GM08714 (cell line): Measurements from ENCODE around the gene HS3ST4.

ENCODE experiments used
- H3K4me3 ChIP-seq: fragments of 200-500 bp; sonication (Bioruptor generic); 2 replicates; pipeline ENCODE4 v1.5.1; 2014; ENCODE audit warnings: mild to moderate bottlenecking, low read length, inconsistent platforms
- ZNF274 ChIP-seq: IDR thresholded peaks from 2 replicates; pipeline ENCODE4 v1.6.1; 2012; ENCODE audit warnings: mild to moderate bottlenecking, low read depth, low read length

HS3ST4 gene

DNA sequence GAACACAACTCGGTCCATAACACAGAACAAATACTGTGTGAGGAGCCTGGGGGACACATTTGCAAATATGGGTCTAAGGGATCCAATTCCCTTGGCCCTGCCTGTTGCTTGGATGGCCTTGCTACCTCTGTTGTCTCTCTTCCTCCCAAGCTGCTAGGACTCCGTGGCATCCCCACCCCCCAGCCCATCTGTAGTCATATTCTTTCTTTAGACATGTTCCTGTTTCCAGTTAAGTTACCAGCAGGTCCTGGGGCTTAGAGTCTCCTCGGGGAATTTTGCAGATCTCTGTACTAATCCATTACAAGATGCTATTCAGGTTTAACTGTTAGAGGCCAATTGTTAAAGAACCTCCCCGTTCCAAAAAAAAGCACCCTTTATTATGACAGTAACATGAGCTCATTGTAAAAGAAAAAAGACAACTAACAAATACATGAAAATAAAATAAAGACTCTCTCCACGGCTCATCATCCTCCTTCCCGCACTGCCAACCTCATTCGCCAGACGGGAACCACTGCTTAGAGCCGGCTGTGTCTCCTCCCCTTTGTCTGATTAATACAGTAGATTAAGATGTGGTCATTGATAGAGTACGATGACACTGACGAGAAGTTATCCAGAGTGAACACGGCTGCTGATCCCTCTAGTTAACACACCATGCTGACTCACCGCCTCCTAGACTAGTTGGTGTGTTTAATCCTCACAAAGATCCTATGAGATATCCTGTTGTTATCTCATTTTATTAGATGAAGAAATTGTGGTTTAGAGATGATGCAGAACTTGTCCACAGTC is 22.2 kb downstream of the HS3ST4 start:
- TF ChIP-seq ZNF274, result no peak
- no peak overlapping the region for H3K4me3 ChIP-seq

DNA sequence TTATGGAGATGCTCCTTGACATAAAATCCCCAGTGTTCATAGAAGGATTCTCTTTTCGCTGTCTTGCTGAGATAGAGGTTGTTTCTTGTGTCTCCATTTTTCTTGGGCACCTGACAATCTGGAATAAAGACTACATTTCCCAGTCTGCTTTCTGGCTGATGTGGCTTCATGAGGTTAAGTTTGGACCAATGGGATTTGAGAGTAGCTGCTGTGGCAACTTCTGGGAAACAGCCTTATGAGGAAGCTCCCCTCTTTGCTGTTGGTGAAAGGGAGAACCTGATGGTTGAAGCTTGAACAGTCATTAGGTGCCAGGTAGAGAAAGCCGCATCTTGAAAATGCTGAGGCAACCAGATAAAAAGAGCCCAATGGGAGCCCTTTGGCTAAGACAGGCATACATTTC is 24.4 kb downstream of the HS3ST4 start:
- H3K4me3 ChIP-seq, result no peak overlapping the region
- no peak for TF ChIP-seq ZNF274

DNA sequence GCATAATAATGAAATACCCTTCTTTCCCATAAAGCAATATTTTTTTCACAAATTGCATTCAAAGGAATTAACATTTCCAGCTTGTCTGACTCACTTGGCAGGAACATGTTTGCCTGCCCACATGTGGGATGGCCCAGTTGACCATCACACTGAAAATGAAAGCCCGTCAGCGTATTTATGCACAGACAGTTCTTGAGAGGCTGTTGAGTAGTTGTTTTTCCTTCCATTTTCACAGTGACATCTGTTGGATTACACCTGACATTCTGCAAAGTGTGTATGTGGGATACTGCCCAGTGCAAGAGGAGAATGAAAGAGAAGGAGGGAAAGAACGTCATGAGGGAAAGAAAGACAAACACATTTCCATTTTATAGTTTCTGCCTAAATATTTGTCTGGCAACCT is 29.7 kb downstream of the HS3ST4 start:
- no peak for TF ChIP-seq ZNF274
- no peak overlapping the region for H3K4me3 ChIP-seq

DNA sequence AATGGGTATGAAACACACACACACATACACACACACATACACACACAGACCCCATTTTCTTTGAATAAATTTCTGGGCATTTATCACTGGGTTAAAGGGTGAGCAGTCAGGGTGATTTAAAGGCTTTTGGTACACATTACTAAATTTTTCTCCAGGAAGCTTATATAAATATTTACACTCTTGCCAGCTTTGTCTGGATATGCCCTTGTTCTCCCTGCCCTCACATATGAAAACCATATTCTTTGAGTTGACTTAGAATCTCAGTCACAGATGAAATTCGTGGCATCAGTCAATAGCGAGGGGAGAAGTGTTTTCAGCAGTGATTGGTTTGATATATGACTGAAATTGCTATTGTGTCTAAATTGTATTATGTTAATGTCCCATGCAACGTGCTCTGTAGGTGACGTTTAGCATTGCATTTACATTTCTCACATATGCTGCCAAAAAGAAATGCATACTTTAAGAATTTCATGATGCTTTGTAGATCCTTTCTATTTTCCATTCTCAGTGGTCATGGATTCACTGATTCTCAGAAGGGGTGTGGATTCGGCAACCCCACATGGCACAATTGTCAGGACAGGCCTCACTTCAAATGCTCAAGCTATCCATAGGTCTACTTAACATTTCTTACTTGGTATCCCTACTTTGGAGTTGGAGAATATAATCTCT is 34.8 kb downstream of the HS3ST4 start:
- no peak for TF ChIP-seq ZNF274
- no peak overlapping the region for H3K4me3 ChIP-seq

DNA sequence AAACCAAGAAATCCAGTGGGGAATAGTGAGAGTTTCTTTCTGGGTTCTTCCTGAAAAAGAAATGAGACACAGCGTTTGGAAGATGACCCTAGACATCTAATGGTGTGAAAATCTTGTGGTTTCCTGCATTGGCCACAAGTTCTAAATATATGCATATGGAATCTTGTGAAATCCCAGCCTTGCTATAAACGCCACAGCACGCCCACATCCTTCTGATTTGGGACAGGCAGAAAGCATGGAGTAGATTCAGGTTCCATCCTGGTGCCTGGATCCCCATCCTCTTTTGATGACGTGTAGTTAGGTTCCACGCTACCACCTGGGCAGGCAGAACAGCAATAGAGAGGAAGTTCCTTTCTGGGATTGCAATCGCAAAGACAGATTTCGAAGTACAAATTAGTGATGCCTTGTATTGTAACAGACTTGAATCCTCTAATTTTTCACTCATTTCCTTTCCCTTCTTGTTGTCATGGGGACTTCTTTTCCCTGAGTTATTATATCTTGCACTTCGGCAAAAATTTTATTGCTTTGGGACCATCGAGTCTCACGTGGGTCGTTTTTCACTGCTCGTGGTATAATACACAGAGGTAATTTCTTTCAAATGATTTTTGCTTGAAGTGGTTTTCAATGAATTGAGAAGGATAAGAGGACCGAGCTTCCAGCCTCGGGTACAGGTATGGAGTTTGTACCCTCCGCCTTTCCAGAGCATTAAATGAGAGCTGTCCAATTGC is 37.6 kb downstream of the HS3ST4 start:
- H3K4me3 ChIP-seq, result no peak overlapping the region

DNA sequence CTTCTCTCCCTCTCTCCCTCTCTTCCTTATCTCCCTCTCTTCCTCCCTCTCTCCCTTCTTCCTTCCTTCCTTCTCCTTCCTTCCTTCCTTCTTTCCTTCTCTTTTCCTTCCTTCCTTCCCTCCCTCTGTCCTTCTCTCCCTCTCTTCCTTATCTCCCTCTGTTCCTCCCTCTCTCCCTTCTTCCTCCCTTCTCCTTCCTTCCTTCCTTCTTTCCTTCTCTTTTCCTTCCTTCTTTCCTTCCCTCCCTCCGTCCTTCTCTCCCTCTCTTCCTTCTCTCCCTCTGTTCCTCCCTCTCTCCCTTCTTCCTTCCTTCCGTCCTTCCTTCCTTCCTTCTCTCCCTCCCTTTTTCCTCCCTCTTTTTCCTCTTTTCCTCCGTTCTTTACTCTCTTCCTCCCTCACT is 38.6 kb downstream of the HS3ST4 start:
- no peak overlapping the region for H3K4me3 ChIP-seq
- TF ChIP-seq ZNF274, result no peak

More for the DNA sequence above, 37.6 kb downstream of the HS3ST4 start:
- no peak for TF ChIP-seq ZNF274

DNA sequence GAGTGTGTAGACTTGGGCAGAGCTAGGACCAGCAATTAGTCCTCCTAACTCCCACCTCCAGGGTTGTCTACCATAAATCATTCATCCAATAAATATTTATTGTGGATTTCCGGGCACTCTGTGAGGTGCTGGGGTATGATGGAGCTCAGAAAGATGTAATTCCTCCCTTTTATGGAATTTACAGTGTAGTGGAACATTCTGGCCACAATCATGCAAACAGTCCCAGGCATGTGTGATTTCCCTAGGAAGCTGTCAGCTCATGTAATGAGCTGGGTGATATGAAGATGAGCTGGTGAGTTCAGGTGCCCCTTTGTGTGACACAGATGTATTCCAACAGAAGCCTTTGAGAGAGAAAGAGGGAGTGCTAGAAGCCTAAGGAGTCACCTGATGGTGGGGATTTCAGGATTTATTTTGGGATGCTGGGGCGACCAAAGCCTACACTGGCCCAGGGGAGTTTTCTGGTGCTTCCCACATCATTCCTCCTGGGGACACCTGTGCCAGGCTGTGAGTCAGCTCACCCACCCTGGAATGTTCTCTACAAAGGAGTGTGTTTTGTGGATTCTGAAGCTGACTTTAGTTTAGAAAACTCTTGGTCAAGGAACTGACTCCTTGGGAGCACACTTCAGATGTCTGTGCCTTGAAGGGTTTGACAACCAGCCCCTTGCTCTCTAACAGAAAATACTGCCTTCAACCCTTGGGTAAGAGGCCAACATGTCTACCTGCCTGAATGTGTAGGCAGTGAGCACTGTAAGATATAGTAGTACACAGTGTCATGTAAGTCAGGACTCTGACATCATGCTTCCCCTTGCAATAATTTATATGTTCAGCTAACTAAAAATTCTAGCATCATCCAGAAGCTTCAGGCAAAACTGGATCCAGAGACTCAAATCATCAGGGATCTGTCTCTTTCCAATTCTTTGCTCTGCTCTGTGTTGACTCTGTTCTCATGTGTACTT is 42.9 kb downstream of the HS3ST4 start:
- TF ChIP-seq ZNF274, result no peak
- no peak overlapping the region for H3K4me3 ChIP-seq

DNA sequence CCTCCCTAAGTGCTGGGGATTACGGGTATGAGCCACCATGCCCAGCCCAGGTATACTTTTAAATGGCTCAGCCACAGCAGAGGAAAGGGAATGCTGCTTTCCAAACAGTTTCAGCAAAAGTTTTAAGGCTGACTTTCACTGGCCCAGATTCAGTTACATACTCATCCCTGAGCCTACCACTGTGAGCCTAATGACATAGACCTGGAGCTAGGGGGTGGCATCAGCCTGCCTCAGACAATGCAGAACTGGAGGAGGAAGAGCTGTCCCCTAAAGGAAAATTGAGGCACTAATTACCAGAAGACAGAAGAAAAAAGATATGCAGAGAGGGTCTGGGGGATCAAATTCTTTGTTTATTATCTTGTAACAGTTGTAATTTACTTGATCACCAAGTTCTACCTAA is 43.9 kb downstream of the HS3ST4 start:
- TF ChIP-seq ZNF274, result no peak
- no peak overlapping the region for H3K4me3 ChIP-seq

DNA sequence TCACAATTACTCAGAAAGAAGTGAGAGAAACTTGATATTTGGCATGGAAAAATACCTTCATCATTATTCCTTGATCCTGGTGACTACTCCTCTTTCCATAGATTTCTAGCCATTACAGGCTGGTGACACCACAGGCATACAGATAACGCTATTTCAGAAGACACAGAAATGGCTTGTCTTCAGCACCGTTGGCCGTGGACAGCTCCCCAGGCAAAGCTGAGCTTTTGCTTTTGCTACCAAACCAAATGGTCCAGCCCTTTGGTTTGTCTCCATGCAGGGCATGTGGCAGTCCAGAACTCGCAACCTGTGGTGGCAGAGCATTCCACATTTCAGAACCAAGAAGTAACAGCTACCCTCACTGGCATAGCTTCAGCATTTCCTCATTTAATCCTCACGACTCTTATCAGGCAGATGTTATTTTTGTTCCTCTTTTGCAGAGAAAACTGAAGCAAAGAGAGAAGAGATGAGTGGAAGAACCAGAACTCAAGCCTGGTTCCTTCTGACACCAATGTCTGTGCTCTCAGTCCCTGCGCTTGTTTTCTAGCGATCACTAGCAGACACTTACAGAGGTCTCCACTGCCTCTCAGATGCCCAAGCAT is 55.5 kb downstream of the HS3ST4 start:
- H3K4me3 ChIP-seq, result no peak overlapping the region
- no peak for TF ChIP-seq ZNF274

DNA sequence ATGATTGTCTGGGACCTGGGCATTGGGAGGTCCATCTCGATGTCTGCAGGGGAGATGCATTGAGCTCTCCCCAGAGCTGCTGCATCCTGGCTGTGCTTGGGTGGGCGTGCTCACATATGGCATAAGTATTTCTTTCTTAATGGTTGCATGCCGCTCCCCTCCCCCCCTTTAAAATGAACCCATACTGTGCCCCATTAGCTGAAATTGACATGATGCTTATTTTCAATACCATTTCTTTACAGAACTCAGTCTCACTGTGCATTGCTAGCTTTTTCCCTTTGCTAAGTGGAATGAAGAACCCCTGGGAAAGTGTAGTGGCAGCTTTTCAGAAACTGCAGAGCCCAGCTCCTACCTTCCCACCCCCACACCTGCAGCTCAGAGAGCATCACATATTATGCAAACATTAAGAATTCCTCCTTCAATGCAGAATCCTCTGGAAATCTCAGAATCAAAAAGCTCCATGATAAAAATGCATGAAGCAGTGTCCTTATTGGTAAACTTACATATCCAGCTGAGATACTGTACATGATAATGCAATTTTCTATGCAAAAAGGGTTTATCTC is 56.4 kb downstream of the HS3ST4 start:
- TF ChIP-seq ZNF274, result no peak
- H3K4me3 ChIP-seq, result no peak overlapping the region

DNA sequence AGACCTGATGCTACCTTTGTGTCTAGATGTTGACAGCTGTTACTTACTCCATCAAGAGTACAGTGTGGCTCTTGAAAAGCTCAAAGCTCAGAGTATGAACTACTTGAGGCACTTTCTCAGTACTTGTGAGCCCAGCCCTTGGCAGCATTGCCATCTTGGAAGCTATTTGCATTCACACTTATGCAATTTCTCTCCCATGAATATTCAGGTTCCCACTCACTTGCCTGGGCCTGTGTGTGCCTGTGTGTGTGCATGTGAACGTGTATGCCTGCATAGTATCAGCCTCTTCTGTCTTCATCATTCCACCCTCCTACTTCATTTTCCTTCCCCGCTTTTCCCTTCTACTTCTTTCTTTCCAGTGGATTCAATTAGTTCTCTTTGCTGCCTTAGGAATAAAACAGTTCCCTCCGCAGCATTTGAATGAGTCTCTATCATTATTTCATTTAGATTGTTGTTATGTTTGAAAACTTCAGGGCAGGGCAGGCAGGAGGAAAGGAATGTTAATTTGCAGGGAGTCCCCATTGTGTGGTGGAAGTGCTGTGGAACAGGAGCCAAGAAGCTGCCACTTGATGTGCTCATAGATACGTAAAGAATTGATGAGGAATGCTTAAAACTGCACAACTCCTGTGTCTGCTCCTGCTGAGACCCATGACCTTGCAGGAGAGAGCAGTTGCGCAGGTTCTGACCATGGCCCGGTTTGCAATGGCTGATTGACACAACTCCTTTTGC is 58.9 kb downstream of the HS3ST4 start:
- TF ChIP-seq ZNF274, result no peak
- no peak overlapping the region for H3K4me3 ChIP-seq

DNA sequence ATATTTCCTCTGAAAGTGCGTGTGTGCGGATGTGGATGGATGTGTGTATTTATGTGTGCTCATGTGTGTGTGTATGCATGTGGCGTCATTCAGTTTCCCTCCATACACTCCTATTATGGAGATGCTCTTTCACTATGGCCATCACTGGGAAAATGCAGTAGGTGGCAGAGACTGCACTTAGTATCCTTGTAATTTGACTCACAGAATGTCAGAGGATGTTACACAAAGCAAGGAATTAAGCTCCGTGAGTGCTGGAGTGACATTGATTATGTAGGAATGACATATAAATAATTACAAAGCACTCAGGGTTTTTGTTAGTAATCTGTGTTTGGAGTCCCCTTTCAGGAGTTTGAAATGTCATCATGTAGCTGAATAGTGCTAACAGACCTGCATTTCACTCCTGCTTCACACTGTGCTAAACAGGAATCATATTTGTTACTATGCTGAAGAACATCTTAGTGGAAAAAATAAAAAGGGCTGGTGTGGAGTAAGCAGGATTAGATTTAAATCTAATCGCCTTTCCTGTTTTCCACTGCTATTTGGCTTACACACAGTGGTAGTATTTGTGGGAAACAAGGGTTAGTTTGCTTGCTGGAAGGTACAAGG is 59.6 kb downstream of the HS3ST4 start:
- H3K4me3 ChIP-seq, result no peak overlapping the region
- no peak for TF ChIP-seq ZNF274
